ENCODE data around the gene ITGAL.

GRCh38 chr16:30484887-30485286, 12.3 kb downstream of the ITGAL start:
- TF ChIP-seq, protein P1, sequence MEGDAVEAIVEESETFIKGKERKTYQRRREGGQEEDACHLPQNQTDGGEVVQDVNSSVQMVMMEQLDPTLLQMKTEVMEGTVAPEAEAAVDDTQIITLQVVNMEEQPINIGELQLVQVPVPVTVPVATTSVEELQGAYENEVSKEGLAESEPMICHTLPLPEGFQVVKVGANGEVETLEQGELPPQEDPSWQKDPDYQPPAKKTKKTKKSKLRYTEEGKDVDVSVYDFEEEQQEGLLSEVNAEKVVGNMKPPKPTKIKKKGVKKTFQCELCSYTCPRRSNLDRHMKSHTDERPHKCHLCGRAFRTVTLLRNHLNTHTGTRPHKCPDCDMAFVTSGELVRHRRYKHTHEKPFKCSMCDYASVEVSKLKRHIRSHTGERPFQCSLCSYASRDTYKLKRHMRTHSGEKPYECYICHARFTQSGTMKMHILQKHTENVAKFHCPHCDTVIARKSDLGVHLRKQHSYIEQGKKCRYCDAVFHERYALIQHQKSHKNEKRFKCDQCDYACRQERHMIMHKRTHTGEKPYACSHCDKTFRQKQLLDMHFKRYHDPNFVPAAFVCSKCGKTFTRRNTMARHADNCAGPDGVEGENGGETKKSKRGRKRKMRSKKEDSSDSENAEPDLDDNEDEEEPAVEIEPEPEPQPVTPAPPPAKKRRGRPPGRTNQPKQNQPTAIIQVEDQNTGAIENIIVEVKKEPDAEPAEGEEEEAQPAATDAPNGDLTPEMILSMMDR (conservative IDR thresholded peaks at IDR 0.05): no peak
- TF ChIP-seq ZFX (IDR thresholded peaks at IDR 0.05): no peak
